ENCODE data around the gene TEX101.
"Not testable (repeated sequence)": the region's sequence is repeated elsewhere in the genome, so short reads cannot be mapped to it uniquely, and the experiment has no call there.

The TEX101 gene

DNA sequence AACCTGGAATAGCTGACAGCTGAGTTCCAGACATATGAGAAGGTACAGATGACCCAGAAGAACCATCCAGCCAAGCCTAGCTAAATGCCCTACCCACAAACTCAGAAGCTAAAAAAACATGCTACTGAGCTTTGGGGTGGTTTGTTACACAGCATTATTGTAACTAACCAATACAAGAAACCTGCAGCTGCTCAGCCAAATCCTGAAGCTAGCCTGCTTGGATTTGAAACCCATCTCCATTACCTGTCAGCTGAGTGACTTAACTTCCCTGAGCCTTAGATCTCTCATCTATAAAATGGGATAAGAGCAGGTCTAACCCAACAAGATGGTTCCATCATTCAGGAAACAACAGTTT is 25.0 kb downstream of the TEX101 start:
- no peak overlapping the region for H3K4me3 ChIP-seq (ENCODE audit: control insufficient read depth, low read depth, low read length)
- TF ChIP-seq, protein P1, sequence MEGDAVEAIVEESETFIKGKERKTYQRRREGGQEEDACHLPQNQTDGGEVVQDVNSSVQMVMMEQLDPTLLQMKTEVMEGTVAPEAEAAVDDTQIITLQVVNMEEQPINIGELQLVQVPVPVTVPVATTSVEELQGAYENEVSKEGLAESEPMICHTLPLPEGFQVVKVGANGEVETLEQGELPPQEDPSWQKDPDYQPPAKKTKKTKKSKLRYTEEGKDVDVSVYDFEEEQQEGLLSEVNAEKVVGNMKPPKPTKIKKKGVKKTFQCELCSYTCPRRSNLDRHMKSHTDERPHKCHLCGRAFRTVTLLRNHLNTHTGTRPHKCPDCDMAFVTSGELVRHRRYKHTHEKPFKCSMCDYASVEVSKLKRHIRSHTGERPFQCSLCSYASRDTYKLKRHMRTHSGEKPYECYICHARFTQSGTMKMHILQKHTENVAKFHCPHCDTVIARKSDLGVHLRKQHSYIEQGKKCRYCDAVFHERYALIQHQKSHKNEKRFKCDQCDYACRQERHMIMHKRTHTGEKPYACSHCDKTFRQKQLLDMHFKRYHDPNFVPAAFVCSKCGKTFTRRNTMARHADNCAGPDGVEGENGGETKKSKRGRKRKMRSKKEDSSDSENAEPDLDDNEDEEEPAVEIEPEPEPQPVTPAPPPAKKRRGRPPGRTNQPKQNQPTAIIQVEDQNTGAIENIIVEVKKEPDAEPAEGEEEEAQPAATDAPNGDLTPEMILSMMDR (conservative IDR thresholded peaks at IDR 0.05; ENCODE audit: control insufficient read depth, insufficient read depth, low read depth, low read length) = no peak
- no peak for DNase-seq (ENCODE audit: low read depth)

DNA sequence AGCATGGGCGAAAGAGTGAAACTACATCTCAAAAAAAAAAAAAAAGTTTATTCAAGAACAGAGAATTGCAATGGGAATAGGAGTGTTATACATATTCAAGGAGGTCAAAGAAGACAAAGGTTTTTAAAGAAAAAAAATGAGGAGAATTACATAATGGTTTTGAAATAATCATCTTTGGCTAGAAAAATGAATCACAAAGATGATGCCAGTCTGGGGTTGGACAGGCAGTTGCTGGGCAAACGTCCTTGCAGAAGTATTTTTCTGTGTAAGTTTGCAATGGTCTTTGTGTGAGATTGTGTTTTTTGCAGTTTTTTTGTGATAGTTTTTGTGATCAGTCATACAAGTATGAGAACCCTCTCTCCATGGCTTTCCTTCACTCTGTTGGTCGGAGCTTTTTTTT is 27.0 kb downstream of the TEX101 start:
- no peak overlapping the region for H3K4me3 ChIP-seq (ENCODE audit: control insufficient read depth, low read depth, low read length)
- TF ChIP-seq, protein P1 (conservative IDR thresholded peaks at IDR 0.05; ENCODE audit: control insufficient read depth, insufficient read depth, low read depth, low read length) = no peak
- DNase-seq (ENCODE audit: low read depth) = no peak

DNA sequence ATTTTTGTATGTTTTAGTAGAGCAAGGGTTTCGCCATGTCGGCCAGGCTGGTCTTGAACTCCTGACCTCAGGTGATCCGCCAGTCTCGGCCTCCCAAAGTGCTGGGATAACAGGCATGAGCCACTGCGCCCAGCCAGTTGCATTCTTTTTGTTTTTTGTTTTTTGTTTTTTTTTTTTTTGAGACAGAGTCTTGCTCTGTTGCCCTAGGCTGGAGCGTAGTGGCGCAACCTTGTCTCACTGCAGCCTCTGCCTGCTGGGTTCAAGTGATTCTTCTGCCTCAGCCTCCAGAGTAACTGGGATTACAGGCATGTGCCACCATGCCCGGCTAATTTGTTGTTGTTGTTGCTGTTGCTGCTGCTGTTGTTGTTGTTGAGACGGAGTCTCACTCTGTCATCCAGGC is 29.4 kb downstream of the TEX101 start:
- not testable (repeated sequence) for DNase-seq (ENCODE audit: low read depth); H3K4me3 ChIP-seq (ENCODE audit: control insufficient read depth, low read depth, low read length)

DNA sequence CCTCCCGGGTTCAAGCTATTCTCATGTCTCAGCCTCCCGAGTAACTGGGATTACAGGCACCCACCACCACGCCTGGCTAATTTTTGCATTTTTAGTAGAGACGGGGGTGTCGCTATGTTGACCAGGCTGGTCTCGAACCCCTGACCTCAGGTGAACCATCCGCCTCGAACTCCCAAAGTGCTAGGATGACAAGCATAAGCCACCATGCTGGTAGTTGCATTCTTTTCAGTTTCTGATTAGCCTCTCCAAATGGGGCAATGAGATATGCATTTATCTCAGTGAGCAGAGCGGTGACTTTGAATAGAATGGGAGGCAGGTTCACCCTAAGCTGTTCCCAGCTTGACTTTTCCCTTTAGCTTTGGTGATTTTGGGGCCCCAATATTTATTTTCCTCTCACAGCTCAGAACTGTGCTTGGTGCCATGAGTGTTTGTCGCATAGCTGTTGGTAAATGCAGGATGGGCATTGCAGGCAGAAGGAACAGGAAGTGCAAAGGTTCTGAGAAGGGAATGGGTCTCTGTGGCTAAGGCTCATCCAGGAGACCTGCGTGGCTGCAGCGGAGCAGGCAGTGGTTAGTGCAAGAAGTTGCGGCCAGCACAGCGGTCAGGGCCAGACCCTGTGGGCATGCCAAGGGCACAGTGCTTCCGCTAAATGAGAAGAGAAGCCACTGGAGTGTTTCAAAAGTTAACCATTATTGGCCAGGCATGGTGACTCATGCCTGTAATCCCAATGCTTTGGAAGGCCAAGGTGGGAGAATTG is 30.0 kb downstream of the TEX101 start:
- no peak for DNase-seq (ENCODE audit: low read depth)
- TF ChIP-seq, protein P1 (conservative IDR thresholded peaks at IDR 0.05; ENCODE audit: control insufficient read depth, insufficient read depth, low read depth, low read length) = no peak

DNA sequence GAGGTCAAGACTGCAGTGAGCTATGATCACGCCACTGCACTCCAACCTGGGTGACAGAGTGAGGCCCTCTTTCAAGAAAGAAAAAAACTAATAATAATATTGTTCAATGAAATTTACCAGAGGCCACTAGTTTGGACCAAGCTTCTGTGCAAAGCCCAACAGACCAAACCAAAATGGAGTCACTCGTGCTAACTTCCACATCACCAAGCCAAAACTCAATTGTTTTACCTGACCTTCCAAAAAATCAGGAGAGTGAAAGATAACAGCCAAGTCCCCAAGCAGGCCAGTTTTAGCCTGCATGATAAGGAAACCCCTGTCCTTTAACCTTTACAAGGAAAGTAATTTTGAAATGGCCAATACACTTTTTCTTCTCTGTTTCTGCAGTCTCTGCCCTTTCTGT is 30.7 kb downstream of the TEX101 start:
- no peak overlapping the region for H3K4me3 ChIP-seq (ENCODE audit: control insufficient read depth, low read depth, low read length)
- no peak for DNase-seq (ENCODE audit: low read depth)
- TF ChIP-seq, protein P1 (conservative IDR thresholded peaks at IDR 0.05; ENCODE audit: control insufficient read depth, insufficient read depth, low read depth, low read length) = no peak

More for the DNA sequence above, 30.0 kb downstream of the TEX101 start:
- no peak overlapping the region for H3K4me3 ChIP-seq (ENCODE audit: control insufficient read depth, low read depth, low read length)

DNA sequence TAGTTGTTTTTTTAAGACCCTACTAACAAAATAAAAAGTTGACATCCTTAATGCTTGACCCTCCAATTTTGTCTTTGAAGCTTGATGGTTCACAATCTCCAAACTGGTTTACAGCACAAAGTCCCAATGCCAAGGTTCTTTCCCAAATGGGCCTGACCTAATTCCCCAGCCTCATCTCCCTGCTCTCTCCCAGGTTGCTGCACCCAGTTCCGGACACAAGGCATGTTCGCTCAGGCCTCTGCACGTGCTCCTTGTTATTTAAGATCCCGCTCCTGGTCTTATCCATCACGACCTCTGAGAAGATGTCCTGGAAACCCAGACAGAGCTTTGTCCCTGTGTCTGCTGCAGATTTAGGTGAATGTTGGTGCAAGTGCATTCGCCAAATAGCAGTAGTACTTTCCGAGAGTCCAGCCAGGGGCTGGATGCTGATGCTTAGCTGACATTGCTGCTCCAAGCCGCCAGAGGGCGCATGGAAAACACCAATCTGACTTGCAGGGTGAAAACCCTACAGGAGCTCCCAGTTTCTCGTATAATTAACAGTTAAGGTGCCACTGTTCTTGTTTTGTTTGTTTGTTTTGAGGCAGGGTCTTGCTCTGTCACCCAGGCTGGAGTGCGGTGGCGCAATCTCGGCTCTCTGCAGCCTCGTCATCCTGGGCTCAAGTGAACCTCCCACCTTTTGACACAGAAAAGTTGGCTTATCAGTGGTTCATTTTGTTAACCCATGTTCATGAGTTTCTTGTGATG is 32.2 kb downstream of the TEX101 start:
- TF ChIP-seq, protein P1 (conservative IDR thresholded peaks at IDR 0.05; ENCODE audit: control insufficient read depth, insufficient read depth, low read depth, low read length) = peak; percentile 95
- no peak overlapping the region for H3K4me3 ChIP-seq (ENCODE audit: control insufficient read depth, low read depth, low read length)
- DNase-seq (ENCODE audit: low read depth) = peak; percentile 71

DNA sequence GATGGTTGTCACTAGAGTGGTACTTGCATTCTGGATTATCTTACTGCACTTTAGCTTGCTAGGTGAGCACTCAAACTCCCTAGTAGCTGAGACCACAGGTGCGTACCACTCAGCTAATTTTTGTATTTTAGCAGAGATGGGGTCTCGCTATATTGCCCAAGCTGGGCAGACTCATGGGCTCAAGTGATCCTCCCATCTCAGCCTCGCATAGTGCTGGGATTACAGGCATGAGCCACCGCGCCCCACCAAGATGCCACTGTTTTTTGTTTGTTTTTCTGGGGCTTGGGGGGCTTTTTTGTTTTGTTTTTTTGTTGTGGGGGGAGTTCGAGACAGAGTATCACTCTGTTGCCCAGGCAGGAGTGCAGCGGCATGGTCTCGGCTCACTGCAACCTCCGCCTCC is 33.0 kb downstream of the TEX101 start:
- TF ChIP-seq, protein P1 (conservative IDR thresholded peaks at IDR 0.05; ENCODE audit: control insufficient read depth, insufficient read depth, low read depth, low read length) = no peak
- no peak overlapping the region for H3K4me3 ChIP-seq (ENCODE audit: control insufficient read depth, low read depth, low read length)
- DNase-seq (ENCODE audit: low read depth) = no peak

All from fibroblast of mammary gland (primary cell).